GM12865 (cell line): ENCODE measurements around the gene ARMC2.

ENCODE experiments used
- DNase-seq: peaks from one replicate; pipeline ENCODE4 v3.0.0; 2010; ENCODE audit warnings: low read depth
- H3K4me3 ChIP-seq: 2 replicates; pipeline ENCODE4 v1.5.1; 2011; ENCODE audit warnings: mild to moderate bottlenecking, low read depth, low read length, control low read depth
- TF ChIP-seq, protein P1 (sequence below): IDR thresholded peaks from 2 replicates; pipeline ENCODE4 v1.5.1; 2011; ENCODE audit warnings: low read length, control low read depth, low read depth, inconsistent platforms; ENCODE audit not compliant: insufficient read depth; ENCODE audit errors: missing control alignments

Gene ARMC2

DNA sequence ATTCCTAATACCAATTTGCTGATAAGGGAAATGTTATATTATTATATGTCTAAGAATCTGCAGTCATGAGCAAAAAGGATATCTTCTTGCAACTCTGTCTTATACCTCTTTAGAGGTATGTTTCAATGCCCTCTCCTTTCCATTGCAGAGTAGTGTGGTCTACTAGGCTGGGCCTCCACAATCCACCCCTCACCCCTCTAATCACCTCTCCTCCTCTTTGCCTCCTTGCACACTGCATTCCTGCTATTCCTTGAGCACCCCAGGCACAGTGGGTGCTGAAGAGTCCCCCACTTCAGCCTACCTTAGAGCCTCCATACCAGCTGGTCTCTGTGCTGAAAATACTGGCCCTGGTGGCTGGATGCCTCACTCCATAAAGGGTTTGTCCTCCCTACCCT is 26.9 kb downstream of the ARMC2 start:
- no peak for DNase-seq
- no peak overlapping the region for H3K4me3 ChIP-seq
- TF ChIP-seq, protein P1, sequence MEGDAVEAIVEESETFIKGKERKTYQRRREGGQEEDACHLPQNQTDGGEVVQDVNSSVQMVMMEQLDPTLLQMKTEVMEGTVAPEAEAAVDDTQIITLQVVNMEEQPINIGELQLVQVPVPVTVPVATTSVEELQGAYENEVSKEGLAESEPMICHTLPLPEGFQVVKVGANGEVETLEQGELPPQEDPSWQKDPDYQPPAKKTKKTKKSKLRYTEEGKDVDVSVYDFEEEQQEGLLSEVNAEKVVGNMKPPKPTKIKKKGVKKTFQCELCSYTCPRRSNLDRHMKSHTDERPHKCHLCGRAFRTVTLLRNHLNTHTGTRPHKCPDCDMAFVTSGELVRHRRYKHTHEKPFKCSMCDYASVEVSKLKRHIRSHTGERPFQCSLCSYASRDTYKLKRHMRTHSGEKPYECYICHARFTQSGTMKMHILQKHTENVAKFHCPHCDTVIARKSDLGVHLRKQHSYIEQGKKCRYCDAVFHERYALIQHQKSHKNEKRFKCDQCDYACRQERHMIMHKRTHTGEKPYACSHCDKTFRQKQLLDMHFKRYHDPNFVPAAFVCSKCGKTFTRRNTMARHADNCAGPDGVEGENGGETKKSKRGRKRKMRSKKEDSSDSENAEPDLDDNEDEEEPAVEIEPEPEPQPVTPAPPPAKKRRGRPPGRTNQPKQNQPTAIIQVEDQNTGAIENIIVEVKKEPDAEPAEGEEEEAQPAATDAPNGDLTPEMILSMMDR: no peak

DNA sequence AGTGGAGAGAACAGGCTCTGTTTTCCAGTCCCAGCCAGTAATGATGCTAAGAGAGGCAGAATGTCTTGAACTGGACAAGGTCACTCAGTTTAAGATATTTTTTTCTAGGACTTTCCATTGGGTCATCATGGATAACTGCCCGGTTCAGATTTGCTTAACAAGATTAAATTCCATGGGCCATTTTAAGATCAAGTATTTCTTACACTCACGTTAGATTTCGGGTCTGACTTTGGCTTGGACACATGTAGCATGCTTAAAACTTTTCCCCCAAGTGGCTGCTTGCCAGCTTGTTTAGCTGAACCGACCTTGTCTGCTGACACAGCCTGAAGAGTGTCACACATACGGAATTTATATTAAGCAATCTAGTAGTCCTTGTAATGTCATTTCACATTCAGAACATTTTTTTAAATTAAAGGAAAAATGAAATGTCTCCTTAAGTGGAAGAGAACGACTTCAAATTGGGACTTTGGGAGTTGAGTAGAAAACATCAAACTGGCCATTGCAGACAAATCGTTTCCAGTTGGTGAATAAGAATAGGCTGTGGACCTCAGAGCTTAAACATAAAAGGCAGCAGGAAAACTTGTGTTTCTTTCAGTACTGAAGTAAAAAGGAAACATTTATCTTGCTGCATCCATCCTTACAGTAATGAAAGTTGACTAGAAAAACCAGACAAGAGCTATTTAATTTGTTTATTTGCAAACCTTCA is 29.0 kb downstream of the ARMC2 start:
- DNase-seq: no peak
- TF ChIP-seq, protein P1: no peak
- H3K4me3 ChIP-seq: no peak overlapping the region

DNA sequence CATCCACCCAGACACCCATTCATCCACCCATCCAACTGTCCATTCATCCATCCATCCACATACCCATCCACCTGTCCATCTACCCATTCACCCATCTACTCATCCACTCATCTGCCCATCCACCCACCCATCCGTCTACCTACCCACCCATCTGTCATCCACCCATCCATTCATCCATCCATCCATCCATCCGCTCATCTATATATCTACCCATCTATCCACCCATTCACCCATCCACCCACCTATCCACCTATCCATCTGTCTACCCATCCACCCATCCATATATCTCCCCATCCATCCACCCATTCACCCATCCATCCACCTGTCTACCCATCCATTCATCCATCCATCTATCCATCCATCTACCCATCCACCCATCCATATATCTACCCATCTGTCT is 30.7 kb downstream of the ARMC2 start:
- H3K4me3 ChIP-seq: no peak overlapping the region
- DNase-seq: no peak

DNA sequence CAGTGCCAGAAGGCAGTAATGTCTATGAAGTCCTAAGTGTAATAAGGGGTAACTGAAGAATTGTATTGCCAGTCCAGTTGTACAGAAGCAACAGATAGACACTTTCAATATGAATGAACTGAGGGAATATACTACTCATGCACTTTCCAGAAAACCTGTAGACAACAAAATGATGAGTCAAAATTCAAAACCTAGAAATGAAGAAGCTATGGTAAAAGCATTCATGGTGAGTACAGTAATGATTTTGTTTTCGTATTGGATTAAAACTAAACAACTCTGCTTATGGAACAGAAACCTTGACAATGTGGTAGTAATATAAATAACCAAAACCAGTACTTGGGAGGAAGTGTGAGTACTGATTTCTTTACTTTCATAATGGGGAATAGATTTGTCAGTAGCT is 35.0 kb downstream of the ARMC2 start:
- no peak overlapping the region for H3K4me3 ChIP-seq
- TF ChIP-seq, protein P1: no peak
- peak; percentile 65 for DNase-seq

More for the DNA sequence above, 30.7 kb downstream of the ARMC2 start:
- TF ChIP-seq, protein P1: no peak

DNA sequence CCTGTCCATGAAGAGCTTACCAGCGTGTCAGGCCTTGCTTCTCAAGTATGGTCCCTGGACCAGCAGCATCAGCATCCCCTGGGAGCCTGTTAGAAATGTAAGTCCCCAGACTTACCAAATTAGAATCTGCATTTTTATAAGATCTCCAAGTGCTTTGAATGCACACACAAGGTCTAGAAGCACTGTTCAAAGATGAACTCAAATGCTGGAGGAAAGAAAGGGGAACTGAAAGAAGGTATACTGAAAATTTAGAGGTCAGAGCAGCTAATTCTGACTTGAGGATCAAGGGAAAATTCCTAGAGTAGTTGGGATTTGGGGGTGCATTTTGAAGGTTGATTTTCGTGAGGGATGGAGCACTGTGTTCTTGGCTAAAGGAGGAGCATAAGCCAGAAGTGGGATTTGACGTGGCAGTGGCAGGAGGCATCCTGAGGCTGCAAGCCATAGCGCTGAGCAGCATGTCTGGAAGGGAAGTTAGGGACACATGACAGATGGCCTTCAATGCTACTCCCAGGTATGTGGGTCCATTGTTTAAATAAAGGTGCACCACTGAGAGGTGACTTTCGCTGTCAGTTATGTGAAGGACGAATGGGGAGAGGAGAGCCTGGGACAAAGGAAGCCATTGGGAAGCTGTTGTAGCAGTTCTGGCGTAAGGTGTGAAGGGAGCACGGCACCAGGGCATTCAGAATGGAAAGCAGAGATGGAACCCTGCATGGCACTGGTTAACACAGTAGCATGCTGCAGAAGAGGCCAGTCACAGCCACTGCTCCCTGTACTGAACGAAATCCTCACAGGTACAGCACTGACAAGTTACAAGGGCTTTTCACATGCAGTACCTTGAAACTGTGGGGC is 36.2 kb downstream of the ARMC2 start:
- no peak for DNase-seq
- TF ChIP-seq, protein P1: no peak
- no peak overlapping the region for H3K4me3 ChIP-seq

DNA sequence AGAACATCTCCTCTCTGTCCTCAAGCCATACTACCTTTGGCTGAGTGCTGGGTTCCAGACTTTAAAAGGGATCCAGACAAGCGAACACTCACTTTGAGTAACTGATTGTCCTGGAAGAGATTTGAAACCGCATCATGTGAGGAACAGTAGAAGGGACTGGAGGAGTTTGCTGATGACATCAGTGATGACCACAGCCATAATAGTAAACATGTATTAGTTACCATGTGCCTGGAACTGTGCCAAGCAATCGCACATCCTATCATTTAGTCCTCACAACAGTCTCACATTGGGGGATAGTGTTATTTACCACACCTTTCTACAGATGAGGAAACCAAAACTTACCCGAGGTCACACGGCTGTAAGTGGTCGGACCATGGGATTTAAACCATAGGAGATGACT is 39.8 kb downstream of the ARMC2 start:
- no peak for DNase-seq
- TF ChIP-seq, protein P1: no peak
- H3K4me3 ChIP-seq: no peak overlapping the region
